MM.1S (cell line): ENCODE data around the gene UNC13A.

ENCODE experiments used
- EZH2 ChIP-seq: fragments of 300-600 bp; sonication (generic); optimal IDR thresholded peaks from 2 replicates; pipeline ENCODE3; 2017; ENCODE audit warnings: low read depth, mild to moderate bottlenecking, antibody characterized with exemption, low read length, mixed read lengths
- EZH2phosphoT487 ChIP-seq: fragments of 300-600 bp; sonication (generic); IDR thresholded peaks from 2 replicates; pipeline ENCODE4 v1.6.1; 2018; ENCODE audit warnings: antibody characterized with exemption, low read length
- TF ChIP-seq, protein P1 (sequence below): fragments of 300-600 bp; sonication (generic); IDR thresholded peaks from 2 replicates; pipeline ENCODE4 v1.5.1; 2016; ENCODE audit warnings: antibody characterized with exemption, low read length, mixed read lengths

DNA sequence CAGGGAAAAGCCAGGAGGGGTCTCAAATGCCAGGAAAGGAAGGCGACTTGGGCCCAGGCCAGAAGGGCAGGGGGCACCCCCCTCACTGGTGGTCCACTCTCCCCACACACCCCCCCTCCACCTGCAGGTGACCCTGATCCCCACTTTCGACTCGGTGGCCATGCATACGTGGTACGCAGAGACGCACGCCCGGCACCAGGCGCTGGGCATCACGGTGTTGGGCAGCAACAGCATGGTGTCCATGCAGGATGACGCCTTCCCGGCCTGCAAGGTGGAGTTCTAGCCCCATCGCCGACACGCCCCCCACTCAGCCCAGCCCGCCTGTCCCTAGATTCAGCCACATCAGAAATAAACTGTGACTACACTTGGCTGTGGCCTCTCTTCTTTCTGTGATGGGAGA lies 46.0 kb upstream of the UNC13A start:
- no peak for TF ChIP-seq EZH2
- TF ChIP-seq, protein P1, sequence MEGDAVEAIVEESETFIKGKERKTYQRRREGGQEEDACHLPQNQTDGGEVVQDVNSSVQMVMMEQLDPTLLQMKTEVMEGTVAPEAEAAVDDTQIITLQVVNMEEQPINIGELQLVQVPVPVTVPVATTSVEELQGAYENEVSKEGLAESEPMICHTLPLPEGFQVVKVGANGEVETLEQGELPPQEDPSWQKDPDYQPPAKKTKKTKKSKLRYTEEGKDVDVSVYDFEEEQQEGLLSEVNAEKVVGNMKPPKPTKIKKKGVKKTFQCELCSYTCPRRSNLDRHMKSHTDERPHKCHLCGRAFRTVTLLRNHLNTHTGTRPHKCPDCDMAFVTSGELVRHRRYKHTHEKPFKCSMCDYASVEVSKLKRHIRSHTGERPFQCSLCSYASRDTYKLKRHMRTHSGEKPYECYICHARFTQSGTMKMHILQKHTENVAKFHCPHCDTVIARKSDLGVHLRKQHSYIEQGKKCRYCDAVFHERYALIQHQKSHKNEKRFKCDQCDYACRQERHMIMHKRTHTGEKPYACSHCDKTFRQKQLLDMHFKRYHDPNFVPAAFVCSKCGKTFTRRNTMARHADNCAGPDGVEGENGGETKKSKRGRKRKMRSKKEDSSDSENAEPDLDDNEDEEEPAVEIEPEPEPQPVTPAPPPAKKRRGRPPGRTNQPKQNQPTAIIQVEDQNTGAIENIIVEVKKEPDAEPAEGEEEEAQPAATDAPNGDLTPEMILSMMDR = no peak
- no peak for TF ChIP-seq EZH2phosphoT487
